Epidermal melanocyte (primary cell): ENCODE data around the gene C1QL2.

Experiments
- DNase-seq: peaks from one replicate; pipeline ENCODE4 v3.0.0; 2011; ENCODE audit warnings: low spot score; ENCODE audit not compliant: insufficient read length

The C1QL2 gene

DNA sequence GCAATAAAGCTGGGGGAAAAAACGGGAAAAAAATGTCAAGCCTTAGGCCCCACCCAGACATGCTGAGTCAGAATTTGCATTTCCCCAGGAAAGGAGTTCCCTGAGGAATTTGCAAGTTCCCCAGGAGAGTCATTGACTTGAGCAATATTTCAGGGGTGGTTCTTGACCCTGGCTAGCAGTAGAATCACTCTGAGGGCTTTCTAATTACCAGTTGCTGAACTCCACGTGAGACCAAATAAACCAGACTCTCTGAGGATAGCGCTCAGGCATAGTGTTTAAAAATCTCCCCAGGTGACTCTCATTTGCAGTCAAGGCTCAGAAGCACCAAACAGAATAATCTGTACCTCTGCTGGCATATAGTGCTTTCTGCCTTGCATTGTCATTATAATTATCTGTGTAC is 48.7 kb downstream of the C1QL2 start:
- DNase-seq = no peak

DNA sequence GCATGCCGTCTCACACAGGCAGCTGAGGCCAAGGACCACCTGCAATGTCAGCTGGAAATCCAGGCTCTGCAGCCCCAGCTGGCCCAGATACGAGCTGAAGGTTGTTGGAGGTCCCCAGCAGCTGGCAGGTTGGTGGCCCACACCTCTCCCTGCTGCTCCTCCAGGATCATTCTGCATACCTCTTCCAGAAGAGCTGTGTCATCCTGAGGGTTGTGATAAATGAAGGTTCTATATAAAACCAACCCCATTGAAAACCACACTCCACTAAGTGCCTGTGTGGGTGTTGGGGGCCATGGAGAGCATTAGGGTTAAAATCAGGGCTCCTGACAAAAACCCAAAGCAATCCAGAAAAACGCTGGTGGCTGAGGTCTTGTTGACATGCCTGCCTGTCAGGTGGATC is 50.4 kb downstream of the C1QL2 start:
- no peak for DNase-seq

DNA sequence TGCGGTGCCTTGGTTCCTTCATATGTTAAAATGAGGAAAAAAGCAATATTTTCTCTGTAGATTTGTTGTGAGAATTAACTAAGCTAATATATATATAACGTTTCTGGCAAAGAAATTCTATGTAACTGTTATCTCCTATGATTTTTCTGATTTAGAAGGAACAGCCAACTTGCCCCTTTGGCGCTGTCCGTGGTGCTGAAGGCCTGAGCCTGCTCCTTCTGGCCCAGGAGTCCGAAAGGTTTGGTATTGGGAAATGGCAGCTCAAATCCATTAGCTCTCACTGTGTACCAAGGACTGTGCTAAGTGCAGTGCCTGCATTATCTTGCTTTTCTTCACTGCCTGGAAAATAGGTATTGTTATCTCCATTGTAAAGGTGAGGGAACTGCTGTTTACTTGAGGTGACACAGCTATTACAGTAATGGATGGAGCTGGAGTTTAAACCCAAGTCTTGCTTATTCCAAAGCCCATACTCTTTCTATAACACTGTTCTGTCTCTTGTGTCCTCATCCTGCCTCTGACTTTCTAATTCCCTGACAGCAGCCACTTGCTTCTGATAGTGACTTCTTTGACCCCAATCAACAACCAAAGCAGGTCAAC is 52.2 kb downstream of the C1QL2 start:
- no peak for DNase-seq
